ENCODE results near the gene EFNB3. TPM values are rescaled to one million over a fixed set of nuclear protein-coding genes. Genes with fewer than 3 reads are reported as not detected.

The EFNB3 gene
- total and polyA plus RNA-seq, 2 of the 8 experiments (the other 6 are each of a cell fraction or from before 2014, with no cell fraction given), result 15.0 to 27.3 TPM

- TF ChIP-seq PHF8 (conservative IDR thresholded peaks at IDR 0.05; ENCODE audit: low read depth, low read length) (no peak), SRF (IDR thresholded peaks at IDR 0.05; ENCODE audit: low read depth, low read length) (no peak), HDAC2 (IDR thresholded peaks at IDR 0.05; ENCODE audit: borderline replicate concordance in 1 of 2, low read depth in 2 of 2, low read length in 2 of 2) (no peak), USF2 (IDR thresholded peaks at IDR 0.05; ENCODE audit: low read length) (no peak), SP1 (IDR thresholded peaks at IDR 0.05; ENCODE audit: low read depth, low read length) (no peak)
These were observed 27.5 kb upstream of the EFNB3 start (continued) for GRCh38 chr17:7677388-7678067.

All from H1 (cell line).